K562 (cell line): ENCODE results near the gene SCNN1A. TPM values are rescaled to one million over a fixed set of nuclear protein-coding genes. Genes with fewer than 3 reads are reported as not detected.

Experiments used
- DIDO1 ChIP-seq: fragments of 450-650 bp; IDR thresholded peaks from 2 replicates; pipeline ENCODE4 v1.6.1; 2016; ENCODE audit warnings: low read depth, missing biosample characterization, missing genetic modification characterization
- KLF6 ChIP-seq: fragments of 250-450 bp; sonication (Bioruptor Pico); IDR thresholded peaks from 2 replicates; pipeline ENCODE4 v1.4.0; 2020; ENCODE audit warnings: mild to moderate bottlenecking, moderate library complexity, borderline replicate concordance
- RFX1 ChIP-seq: fragments of 450-650 bp; IDR thresholded peaks from 2 replicates; pipeline ENCODE4 v1.6.1; 2016; ENCODE audit warnings: mild to moderate bottlenecking, moderate library complexity
- ZBED1 ChIP-seq: IDR thresholded peaks from 2 replicates; pipeline ENCODE4 v1.6.1; 2014
- ZBTB8A ChIP-seq: fragments of 450-650 bp; IDR thresholded peaks from 2 replicates; pipeline ENCODE4 v1.6.1; 2018; ENCODE audit warnings: mild to moderate bottlenecking, moderate library complexity; ENCODE audit not compliant: partially characterized antibody
- ZNF766 ChIP-seq: fragments of 200-800 bp; sonication (Bioruptor generic); conservative IDR thresholded peaks from 2 replicates; pipeline ENCODE4 v1.6.1; 2016; ENCODE audit warnings: missing genetic modification characterization, missing compliant biosample characterization
- ZNF780A ChIP-seq: fragments of 250-450 bp; sonication (Bioruptor Pico); IDR thresholded peaks from 2 replicates; pipeline ENCODE4 v1.5.0; 2021; ENCODE audit warnings: mild to moderate bottlenecking
- polyA plus RNA-seq, 8 experiments: library from polyadenylated mRNA; depleted of rRNA in 4 of 8; stranded (reverse) in 5 of 8; unstranded in 3 of 8; fragments of >200 nt; fragmentation: Nextera tagmentation in 2 of 8; fragmentation: Illumina TruSeq in 1 of 8; extraction: Ambion mirVana in 2 of 8; extraction: Trizol in 1 of 8; gene quantifications; 2 replicates each; pipeline versions ENCODE4 v1.2.1 to v1.2.3, GENCODE V29; 2011 to 2014; ENCODE audit warnings: inconsistent platforms in 1 of 8, missing spikeins in 1 of 8
- total RNA-seq, 7 experiments: library from RNA; depleted of rRNA in 6 of 7; stranded (reverse); fragments of >200 nt in 6 of 7; fragmentation: Illumina TruSeq in 2 of 7; extraction: Trizol in 2 of 7; gene quantifications; 2 replicates each; pipeline versions ENCODE4 v1.2.1 to v1.2.3, GENCODE V29; 2011 to 2021; ENCODE audit warnings: low replicate concordance in 1 of 7
- TF ChIP-seq, protein P1 (sequence below), 2 experiments: fragments of 450-650 bp; conservative IDR thresholded peaks; 2 replicates each; pipeline ENCODE4 v1.6.1; 2017; ENCODE audit warnings: mild to moderate bottlenecking in 2 of 2, moderate library complexity in 2 of 2
- TF ChIP-seq, protein P2 (sequence below), 2 experiments: fragments of 450-650 bp; formaldehyde crosslinking in 1 of 2; IDR thresholded peaks; 2 replicates each; pipeline versions ENCODE4 v1.4.0 to v1.6.1; 2014 to 2020; ENCODE audit warnings: mild to moderate bottlenecking in 2 of 2, borderline replicate concordance in 1 of 2, low read depth in 1 of 2

SCNN1A gene
- total and polyA plus RNA-seq, 9 of the 15 experiments (the other 6 are each of a cell fraction or from before 2014, with no cell fraction given) = 0.15 to 0.49 (median 0.32) TPM; not detected in 5

GRCh38 chr12:6367969-6368892 lies 7.1 kb downstream of the SCNN1A start (continued):
- TF ChIP-seq, protein P1, sequence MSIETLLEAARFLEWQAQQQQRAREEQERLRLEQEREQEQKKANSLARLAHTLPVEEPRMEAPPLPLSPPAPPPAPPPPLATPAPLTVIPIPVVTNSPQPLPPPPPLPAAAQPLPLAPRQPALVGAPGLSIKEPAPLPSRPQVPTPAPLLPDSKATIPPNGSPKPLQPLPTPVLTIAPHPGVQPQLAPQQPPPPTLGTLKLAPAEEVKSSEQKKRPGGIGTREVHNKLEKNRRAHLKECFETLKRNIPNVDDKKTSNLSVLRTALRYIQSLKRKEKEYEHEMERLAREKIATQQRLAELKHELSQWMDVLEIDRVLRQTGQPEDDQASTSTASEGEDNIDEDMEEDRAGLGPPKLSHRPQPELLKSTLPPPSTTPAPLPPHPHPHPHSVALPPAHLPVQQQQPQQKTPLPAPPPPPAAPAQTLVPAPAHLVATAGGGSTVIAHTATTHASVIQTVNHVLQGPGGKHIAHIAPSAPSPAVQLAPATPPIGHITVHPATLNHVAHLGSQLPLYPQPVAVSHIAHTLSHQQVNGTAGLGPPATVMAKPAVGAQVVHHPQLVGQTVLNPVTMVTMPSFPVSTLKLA (conservative IDR thresholded peaks at IDR 0.05) = 0 out of 4 replicates have a peak, but pooled peaks of 1 of the 2 experiments have one; percentile 8
- TF ChIP-seq, protein P2, sequence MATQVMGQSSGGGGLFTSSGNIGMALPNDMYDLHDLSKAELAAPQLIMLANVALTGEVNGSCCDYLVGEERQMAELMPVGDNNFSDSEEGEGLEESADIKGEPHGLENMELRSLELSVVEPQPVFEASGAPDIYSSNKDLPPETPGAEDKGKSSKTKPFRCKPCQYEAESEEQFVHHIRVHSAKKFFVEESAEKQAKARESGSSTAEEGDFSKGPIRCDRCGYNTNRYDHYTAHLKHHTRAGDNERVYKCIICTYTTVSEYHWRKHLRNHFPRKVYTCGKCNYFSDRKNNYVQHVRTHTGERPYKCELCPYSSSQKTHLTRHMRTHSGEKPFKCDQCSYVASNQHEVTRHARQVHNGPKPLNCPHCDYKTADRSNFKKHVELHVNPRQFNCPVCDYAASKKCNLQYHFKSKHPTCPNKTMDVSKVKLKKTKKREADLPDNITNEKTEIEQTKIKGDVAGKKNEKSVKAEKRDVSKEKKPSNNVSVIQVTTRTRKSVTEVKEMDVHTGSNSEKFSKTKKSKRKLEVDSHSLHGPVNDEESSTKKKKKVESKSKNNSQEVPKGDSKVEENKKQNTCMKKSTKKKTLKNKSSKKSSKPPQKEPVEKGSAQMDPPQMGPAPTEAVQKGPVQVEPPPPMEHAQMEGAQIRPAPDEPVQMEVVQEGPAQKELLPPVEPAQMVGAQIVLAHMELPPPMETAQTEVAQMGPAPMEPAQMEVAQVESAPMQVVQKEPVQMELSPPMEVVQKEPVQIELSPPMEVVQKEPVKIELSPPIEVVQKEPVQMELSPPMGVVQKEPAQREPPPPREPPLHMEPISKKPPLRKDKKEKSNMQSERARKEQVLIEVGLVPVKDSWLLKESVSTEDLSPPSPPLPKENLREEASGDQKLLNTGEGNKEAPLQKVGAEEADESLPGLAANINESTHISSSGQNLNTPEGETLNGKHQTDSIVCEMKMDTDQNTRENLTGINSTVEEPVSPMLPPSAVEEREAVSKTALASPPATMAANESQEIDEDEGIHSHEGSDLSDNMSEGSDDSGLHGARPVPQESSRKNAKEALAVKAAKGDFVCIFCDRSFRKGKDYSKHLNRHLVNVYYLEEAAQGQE (IDR thresholded peaks at IDR 0.05; ENCODE audit: borderline replicate concordance) = no peak
- TF ChIP-seq, protein P2 (CRISPR knock-in tag; IDR thresholded peaks at IDR 0.05; ENCODE audit: low read depth) = no peak
- TF ChIP-seq ZBTB8A (no peak), ZNF766 (CRISPR knock-in tag) (peak; percentile 94), ZBED1 (no peak), ZNF780A (CRISPR knock-in tag) (no peak), RFX1 (no peak), KLF6 (CRISPR knock-in tag) (no peak), DIDO1 (tag) (no peak)
